SK-N-MC (cell line): ENCODE data around the gene NUP153.

ENCODE experiments used
- EZH2 ChIP-seq: fragments of 200-600 bp; sonication (generic); IDR thresholded peaks from one replicate; pipeline ENCODE4 v1.6.1; 2017; ENCODE audit warnings: antibody characterized with exemption
- FOXP2 ChIP-seq: optimal IDR thresholded peaks from 2 replicates; pipeline ENCODE3; 2011; ENCODE audit warnings: mild to moderate bottlenecking, moderate library complexity; ENCODE audit not compliant: insufficient read depth; ENCODE audit errors: extremely low read length, control extremely low read depth
- POLR2AphosphoS5 ChIP-seq: IDR thresholded peaks from 2 replicates; pipeline ENCODE4 v1.6.1; 2012; ENCODE audit warnings: mild to moderate bottlenecking, low read depth, low read length, borderline replicate concordance

DNA sequence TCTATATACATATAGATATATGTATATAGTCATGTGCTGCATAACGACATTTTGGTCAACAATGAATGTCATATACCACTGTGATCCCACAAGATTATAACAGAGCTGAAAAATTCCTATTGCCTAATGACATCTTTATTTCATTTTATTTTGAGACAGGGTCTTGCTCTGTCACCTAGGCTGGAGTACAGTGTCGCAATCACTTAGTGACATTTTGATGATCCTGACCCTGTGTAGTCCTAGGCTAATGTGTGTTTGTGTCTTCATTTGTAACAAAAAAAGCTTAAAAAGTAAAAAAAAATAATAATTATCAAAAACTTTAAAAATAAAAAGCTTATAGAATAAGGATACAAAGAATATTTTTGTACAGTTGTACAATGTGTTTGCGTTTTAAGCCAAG, 110.6 kb downstream of the NUP153 start:
- no peak for TF ChIP-seq POLR2AphosphoS5
- TF ChIP-seq EZH2: no peak
- no peak for TF ChIP-seq FOXP2
